Measurements from ENCODE around the gene PANK2.
"Not testable (repeated sequence)": the region's sequence is repeated elsewhere in the genome, so short reads cannot be mapped to it uniquely, and the experiment has no call there.

Gene PANK2

DNA sequence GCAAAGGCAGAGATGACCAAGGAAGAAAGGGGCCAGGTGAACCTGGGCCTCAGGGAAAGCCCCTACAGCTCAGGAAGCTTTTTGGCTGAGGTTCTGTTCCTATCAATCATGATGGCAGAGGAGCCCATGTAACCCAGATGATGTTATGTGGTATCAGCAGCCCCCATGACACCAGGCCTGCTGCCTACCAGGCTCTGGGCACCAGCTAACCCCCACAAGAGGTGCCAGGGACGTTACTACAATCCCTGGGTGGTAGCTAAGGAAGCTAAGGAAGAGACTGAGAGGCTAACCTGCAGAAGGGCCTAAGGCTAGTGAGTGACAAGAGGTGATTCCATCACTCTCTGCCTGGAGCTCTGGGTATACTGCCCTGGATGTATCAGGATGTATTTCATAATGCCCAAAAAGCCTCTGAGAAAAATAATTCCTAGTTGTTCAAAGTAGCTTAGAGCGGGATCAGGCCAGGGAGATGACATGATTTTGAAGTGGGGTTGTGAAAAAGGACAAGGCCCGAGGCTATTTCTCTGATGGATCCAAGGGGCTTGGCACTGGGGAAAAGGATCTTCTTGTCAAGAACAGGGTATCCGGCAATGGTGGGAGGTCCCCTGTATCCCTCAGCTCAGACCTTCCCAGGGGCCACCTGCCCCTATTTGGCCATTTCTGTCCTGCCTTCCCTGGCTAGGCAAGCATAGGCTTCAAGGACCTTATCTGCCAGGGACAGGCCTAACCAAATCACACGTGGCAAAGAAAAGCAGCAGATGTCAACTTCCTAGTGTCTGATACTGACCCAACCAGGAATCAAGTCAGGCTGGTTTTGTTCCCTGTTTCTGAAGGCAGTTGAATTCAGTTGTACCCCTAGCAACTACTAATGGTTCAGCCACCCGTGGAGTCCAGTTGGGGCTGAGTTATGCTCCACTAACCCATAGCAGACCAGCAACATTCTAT, 41.3 kb downstream of the PANK2 start:
- DNase-seq: no peak

DNA sequence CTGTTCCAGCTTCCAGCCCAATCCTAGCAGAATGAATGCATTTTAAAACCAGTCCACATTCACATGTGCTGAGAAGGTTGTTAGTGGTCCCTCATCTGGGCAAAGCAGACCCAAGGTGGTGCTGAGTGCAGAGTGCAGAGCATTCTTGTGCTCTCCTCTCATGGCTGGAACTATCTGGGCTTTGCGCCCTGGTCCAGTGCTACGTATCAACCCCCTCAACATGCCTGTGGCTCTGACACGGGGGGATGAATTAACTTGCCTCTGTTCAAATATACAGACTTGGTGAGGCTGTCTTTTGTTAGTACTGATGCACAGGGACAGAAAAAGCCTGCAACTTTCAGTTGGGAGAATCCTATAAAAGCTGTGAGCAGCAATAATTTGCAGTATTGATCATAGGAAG, 42.5 kb downstream of the PANK2 start:
- DNase-seq: no peak

- no peak for DNase-seq
Observed at GRCh38 chr20:3932277-3932676, 43.1 kb downstream of the PANK2 start.

GRCh38 chr20:3932681-3933080, 43.5 kb downstream of the PANK2 start:
- no peak for DNase-seq

DNA sequence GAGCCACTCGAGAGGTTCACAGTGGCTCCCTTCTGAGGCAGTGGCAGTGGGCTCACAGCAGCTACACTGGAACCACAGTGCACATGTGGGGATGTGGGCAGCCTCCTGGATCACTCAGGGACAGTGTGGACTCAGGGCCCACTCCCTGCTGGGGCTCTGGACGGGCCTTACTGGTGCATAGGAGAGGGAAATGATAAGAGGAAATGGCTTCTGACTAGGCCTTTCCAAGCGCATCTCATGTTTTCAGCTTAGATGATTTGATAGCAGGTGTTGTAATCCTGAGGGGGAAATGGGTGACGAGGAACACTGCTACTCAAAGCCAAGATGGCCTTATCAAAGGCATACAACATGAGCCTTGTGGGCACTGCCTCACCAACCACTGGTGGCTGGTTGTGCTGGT, 44.0 kb downstream of the PANK2 start:
- DNase-seq: no peak

- no peak for DNase-seq
Observed at GRCh38 chr20:3934624-3935023, 45.4 kb downstream of the PANK2 start.

DNA sequence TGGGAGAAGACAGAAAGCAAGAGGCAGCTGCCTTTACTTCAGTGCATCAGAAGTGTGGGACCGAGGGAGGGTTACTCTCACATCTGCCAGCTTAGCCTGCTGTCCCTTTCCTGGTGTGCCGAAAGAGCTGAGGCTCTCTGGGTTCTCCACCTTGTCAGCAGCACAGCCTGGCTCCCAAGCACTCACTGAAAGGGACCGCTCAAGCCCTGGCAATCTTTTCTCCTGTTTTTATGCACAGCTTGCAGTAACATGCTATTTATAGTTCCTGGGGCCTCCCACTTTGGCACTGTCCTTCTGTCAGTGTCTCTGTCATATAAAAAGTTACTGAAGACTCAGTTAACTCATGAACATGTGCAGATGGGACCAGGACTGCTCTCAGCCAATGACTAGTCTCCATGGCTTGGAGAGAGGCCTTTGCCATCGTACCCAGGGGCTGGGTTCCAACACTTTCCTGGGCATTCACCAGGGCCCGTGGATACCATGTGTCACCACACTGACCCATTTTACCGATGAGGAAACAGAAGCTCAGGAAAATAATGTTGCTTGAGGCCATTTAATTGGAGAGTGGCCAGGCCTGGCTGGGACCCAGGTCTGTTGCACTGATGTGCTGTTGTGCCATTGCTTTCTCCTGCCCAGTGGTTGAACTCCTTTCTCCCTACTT, 46.2 kb downstream of the PANK2 start:
- no peak for DNase-seq

DNA sequence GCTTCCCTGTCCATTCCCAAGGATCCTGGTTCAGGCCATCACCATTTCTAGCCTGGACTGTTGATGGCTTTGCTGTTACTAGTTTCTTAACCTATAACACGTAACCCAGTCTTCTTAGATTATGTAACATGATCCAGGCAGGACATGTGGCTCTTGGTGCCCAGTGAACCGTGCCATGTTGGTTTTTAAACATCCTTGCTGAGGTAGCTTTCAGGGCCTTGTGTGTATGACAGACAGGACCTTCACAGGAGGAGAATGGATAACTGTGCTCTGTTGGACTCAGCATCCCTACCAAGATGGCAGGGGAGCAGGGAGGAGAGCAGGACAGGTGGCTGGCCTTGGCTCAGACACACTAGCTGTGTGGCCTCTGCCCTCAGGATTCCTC, 46.8 kb downstream of the PANK2 start:
- DNase-seq: no peak

- no peak for DNase-seq
Observed at GRCh38 chr20:3937618-3938017, 48.4 kb downstream of the PANK2 start.

GRCh38 chr20:3940905-3941304, 51.7 kb downstream of the PANK2 start:
- no peak for DNase-seq

DNA sequence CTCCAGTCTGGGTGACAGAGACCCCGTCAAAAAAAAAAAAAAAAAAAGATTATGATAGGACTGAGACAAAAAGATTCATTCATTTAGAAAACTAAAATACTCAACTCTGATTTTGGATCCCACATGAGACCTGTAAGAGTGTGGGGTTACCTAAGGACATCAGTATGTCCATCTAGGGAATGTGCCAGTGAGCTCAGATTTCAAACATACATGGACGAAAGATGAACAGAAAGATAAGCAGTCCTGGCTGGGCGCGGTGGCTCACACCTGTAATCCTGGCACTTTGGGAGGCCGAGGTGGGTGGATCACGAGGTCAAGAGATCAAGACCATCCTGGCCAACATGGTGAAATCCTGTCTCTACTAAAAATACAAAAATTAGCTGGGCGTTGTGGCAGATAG, 57.5 kb downstream of the PANK2 start:
- not testable (repeated sequence) for DNase-seq

GRCh38 chr20:3964719-3965118, 75.5 kb downstream of the PANK2 start:
- no peak for DNase-seq

DNA sequence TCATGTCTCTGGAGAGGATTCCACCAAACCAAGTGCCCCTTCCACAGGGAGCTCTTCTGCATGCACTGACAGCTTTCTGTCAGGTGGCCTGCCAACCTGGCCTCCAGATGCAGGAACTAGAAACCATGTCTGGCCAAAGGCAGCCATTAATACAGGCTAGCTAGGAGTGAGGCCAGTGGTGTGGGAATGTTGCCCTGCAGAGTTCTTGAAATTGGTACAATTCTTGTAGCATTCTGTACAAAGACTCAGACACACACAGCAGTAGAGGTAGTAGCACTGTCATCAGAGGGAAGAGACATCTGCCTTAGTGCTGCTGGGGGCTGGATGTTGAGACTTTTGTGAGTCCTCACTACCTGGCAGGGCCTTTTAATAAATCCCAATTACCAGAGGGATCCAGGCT, 77.4 kb downstream of the PANK2 start:
- DNase-seq: no peak

DNA sequence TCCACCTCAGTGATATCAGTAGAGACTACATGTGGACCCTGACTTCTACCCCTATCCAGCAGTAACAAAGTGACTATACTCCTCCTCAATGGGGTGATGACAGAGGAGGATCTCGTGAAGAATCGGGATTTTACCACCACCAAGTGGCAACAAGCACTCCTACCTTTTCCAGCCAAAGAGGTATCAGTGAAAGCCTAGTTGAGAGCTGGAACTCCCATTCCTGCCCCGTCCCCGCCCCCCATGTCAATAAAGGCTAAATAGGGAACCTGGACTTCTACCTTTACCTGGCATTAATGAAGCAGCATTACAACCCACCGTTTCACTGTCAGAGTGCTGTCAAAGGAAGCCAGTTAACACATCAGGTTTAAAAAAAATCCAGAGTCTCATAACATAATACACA, 80.8 kb downstream of the PANK2 start:
- no peak for DNase-seq

- DNase-seq: no peak
Observed at GRCh38 chr20:3971145-3971544, 82.0 kb downstream of the PANK2 start.

DNA sequence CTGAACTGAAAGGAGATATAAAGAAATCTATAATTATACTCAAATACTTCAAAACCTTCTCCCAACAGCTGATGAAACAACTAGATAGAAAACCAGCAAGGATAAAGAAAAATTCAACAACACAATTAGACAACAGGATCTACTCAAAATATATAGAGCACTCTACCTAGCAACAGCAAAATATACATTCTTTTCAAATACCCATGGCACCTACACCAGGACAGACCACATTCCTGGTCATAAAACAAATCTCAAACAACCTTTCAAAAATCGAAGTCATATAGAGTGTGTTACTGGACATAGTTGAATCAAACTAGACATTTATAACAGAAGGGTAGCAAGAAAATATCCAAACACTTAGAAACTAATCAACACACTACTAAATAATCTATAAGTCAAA, 83.0 kb downstream of the PANK2 start:
- DNase-seq: no peak

DNA sequence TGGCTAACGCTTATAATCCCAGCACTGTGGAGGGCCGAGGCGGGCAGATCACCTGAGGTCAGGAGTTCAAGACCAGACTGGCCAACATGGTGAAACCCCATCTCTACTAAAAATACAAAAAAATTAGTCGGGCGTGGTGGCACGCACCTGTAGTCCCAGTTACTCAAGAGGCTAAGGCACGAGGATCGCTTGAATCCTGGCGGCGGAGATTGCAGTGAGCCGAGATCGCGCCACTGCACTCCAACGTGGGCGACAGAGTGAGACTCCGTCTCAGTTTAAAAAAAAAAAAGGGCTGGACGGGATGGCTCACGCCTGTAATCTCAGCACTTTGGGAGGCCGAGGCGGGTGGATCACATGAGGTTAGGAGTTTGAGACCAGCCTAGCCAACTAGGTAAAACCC, 83.4 kb downstream of the PANK2 start:
- not testable (repeated sequence) for DNase-seq

DNA sequence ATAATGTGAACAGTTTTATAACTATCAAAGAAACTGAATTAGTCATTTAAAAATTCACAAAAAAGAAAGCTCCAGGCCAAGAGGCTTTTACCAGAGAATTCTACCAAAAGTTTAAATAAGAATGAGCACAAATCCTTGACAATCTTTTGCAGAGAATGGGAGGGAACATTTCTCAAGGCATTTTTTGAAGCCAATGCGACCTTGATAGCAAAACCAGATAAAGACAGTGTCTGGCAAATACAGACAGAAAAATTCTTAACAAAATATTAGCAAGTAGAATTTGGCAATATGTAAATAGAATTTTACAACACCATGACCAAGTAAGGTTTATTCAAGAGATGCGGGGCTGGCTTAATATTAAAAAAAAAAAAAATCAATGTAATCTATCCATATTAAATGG, 84.5 kb downstream of the PANK2 start:
- DNase-seq: no peak

- no peak for DNase-seq
Observed at GRCh38 chr20:3976511-3976910, 87.3 kb downstream of the PANK2 start.

Data from GOT3 (cell line).